Nephron (organoid): ENCODE measurements around the gene ZBTB20.

Source experiments
- H3K27ac Mint-ChIP-seq, 3 experiments: 2 replicates each; pipeline ENCODE4 v1.8.0; 2020; ENCODE audit warnings: mixed read lengths in 3 of 3, mild to moderate bottlenecking in 2 of 3, moderate library complexity in 1 of 3
- H3K27me3 Mint-ChIP-seq: 2 replicates; pipeline ENCODE4 v1.8.0; 2021; ENCODE audit warnings: low read depth, mild to moderate bottlenecking, moderate library complexity, mixed read lengths
- H3K36me3 Mint-ChIP-seq: 2 replicates; pipeline ENCODE4 v1.8.0; 2020; ENCODE audit warnings: low read depth, mixed read lengths
- H3K4me1 Mint-ChIP-seq: 2 replicates; pipeline ENCODE4 v1.8.0; 2020; ENCODE audit warnings: mixed read lengths
- H3K4me3 Mint-ChIP-seq, 3 experiments: 2 replicates each; pipeline ENCODE4 v1.8.0; 2020; ENCODE audit warnings: mild to moderate bottlenecking in 3 of 3, mixed read lengths in 3 of 3, moderate library complexity in 2 of 3
- H3K9me3 Mint-ChIP-seq: 2 replicates; pipeline ENCODE4 v1.8.0; 2020; ENCODE audit warnings: mixed read lengths
- TF ChIP-seq, protein P1 (sequence below), 3 experiments: fragments of 200-600 bp; sonication (generic); IDR thresholded peaks; one replicate each; pipeline ENCODE4 v1.5.0; 2021; ENCODE audit warnings: antibody characterized with exemption in 3 of 3; ENCODE audit not compliant: unreplicated experiment in 3 of 3

Gene ZBTB20

GRCh38 chr3:114985776-114986175 is 161.3 kb downstream of the ZBTB20 start:
- H3K9me3 Mint-ChIP-seq: peaks cover 10% of the 10 kb centered on the region
- H3K27ac Mint-ChIP-seq: no peak overlapping the region
- H3K4me1 Mint-ChIP-seq: no peaks in the 10 kb centered on the region
- H3K36me3 Mint-ChIP-seq: peaks cover 10% of the 10 kb centered on the region
- H3K4me3 Mint-ChIP-seq: no peak overlapping the region
- TF ChIP-seq, protein P1, sequence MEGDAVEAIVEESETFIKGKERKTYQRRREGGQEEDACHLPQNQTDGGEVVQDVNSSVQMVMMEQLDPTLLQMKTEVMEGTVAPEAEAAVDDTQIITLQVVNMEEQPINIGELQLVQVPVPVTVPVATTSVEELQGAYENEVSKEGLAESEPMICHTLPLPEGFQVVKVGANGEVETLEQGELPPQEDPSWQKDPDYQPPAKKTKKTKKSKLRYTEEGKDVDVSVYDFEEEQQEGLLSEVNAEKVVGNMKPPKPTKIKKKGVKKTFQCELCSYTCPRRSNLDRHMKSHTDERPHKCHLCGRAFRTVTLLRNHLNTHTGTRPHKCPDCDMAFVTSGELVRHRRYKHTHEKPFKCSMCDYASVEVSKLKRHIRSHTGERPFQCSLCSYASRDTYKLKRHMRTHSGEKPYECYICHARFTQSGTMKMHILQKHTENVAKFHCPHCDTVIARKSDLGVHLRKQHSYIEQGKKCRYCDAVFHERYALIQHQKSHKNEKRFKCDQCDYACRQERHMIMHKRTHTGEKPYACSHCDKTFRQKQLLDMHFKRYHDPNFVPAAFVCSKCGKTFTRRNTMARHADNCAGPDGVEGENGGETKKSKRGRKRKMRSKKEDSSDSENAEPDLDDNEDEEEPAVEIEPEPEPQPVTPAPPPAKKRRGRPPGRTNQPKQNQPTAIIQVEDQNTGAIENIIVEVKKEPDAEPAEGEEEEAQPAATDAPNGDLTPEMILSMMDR (IDR thresholded peaks at IDR 0.05; ENCODE audit: unreplicated experiment in 3 of 3): no peak
- no peaks in the 10 kb centered on the region for H3K27me3 Mint-ChIP-seq

- Mint-ChIP-seq H3K4me3 (no peak overlapping the region), H3K4me1 (no peaks in the 10 kb centered on the region), H3K36me3 (no peaks in the 10 kb centered on the region), H3K9me3 (no peaks in the 10 kb centered on the region), H3K27ac (no peak overlapping the region), H3K27me3 (no peaks in the 10 kb centered on the region)
- TF ChIP-seq, protein P1 (IDR thresholded peaks at IDR 0.05; ENCODE audit: unreplicated experiment in 3 of 3): no peak
Observed at GRCh38 chr3:114983248-114983647, 163.8 kb downstream of the ZBTB20 start.

DNA sequence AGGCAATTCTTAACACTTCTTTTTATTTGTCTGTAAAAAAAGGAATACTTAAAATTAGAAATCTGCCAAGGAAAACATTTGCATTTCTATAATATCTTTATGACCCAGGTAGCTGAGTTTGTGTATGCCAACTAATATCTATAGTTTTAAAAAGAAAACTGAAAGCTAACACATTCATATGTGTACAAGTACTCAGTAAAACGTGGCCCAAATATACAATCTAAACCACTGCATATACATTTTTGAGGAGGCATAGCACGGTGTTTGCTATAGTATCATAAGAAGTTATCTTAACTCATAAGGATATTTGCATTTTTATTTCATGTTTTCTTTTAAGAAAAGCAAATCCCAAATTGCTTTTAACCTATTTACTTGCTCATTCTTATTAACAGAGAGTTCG is 172.7 kb downstream of the ZBTB20 start:
- no peak overlapping the region for H3K27ac Mint-ChIP-seq
- no peaks in the 10 kb centered on the region for H3K27me3 Mint-ChIP-seq
- no peak overlapping the region for H3K4me3 Mint-ChIP-seq
- TF ChIP-seq, protein P1 (IDR thresholded peaks at IDR 0.05; ENCODE audit: unreplicated experiment in 3 of 3): no peak
- no peaks in the 10 kb centered on the region for H3K9me3 Mint-ChIP-seq
- peaks cover 7% of the 10 kb centered on the region for H3K4me1 Mint-ChIP-seq
- H3K36me3 Mint-ChIP-seq: peaks cover 5% of the 10 kb centered on the region

- peaks cover 5% of the 10 kb centered on the region for H3K36me3 Mint-ChIP-seq
Observed at GRCh38 chr3:114973536-114973935, 173.6 kb downstream of the ZBTB20 start.

DNA sequence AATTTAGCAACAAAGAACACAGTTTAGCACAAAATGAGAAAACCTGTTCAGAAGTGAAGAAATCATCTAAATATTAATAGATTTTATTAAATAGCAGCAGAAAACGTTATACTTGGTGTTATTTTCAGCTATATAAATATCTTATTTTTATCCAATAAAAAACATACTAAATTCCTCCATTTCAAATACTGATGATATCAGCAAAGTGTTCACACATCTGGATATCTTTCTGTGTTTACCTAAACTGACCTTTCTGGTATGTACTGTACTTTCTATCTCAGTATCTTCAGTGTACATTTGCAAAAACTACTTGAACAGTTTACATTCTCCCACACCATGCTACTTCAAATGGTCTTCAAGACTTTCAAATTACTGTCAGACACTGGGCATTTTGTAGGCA is 179.9 kb downstream of the ZBTB20 start:
- Mint-ChIP-seq H3K27me3 (no peaks in the 10 kb centered on the region), H3K36me3 (no peaks in the 10 kb centered on the region), H3K27ac (no peak overlapping the region), H3K4me1 (no peaks in the 10 kb centered on the region), H3K9me3 (no peaks in the 10 kb centered on the region), H3K4me3 (no peak overlapping the region)
- TF ChIP-seq, protein P1 (IDR thresholded peaks at IDR 0.05; ENCODE audit: unreplicated experiment in 3 of 3): no peak

More at GRCh38 chr3:114973536-114973935, 173.6 kb downstream of the ZBTB20 start:
- Mint-ChIP-seq H3K4me1 (peaks cover 7% of the 10 kb centered on the region), H3K27ac (peak overlapping the region; percentile 62 to 79 (median 72)), H3K9me3 (no peaks in the 10 kb centered on the region), H3K27me3 (no peaks in the 10 kb centered on the region), H3K4me3 (no peak overlapping the region)
- TF ChIP-seq, protein P1 (IDR thresholded peaks at IDR 0.05; ENCODE audit: unreplicated experiment in 3 of 3): no peak

DNA sequence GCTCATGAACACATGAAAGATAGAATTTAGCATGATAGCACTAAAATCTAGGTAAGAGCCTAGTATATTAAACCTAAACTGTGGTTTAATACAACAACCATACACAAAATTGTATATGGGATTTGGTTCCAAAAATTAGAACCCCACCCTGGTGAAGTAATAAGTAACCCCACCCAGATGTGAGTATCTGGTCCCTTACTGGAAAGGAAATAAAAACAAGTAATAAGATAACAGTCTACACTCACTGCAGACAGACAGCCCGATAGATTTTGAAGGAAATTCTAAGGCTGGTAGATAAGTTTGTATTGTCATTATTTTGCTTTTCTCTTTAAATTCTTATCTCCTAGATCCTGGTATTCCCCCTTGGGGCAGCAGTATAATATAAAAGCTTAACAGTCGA is 184.9 kb downstream of the ZBTB20 start:
- H3K27me3 Mint-ChIP-seq: no peaks in the 10 kb centered on the region

More for the DNA sequence above, 184.9 kb downstream of the ZBTB20 start:
- no peak overlapping the region for H3K27ac Mint-ChIP-seq
- TF ChIP-seq, protein P1 (IDR thresholded peaks at IDR 0.05; ENCODE audit: unreplicated experiment in 3 of 3): no peak
- peaks cover 4% of the 10 kb centered on the region for H3K36me3 Mint-ChIP-seq
- H3K4me3 Mint-ChIP-seq: no peak overlapping the region
- H3K9me3 Mint-ChIP-seq: no peaks in the 10 kb centered on the region
- H3K4me1 Mint-ChIP-seq: peaks cover 5% of the 10 kb centered on the region
